Activated effector memory CD4-positive, alpha-beta T cell treated with Interleukin-2 at 50 U/mL for 16 hours (primary cell): ENCODE data around the gene SDR39U1.

Experiments
- DNase-seq: peaks from one replicate; pipeline ENCODE4 v3.0.0-alpha.2; 2020

The SDR39U1 gene

GRCh38 chr14:24428628-24429394 is 13.8 kb downstream of the SDR39U1 start:
- no peak for DNase-seq

- no peak for DNase-seq
Measured at GRCh38 chr14:24427537-24428508, 14.8 kb downstream of the SDR39U1 start.

- no peak for DNase-seq
Measured at GRCh38 chr14:24426912-24427536, 15.6 kb downstream of the SDR39U1 start.

- no peak for DNase-seq
Measured at GRCh38 chr14:24426150-24426911, 16.2 kb downstream of the SDR39U1 start.

DNA sequence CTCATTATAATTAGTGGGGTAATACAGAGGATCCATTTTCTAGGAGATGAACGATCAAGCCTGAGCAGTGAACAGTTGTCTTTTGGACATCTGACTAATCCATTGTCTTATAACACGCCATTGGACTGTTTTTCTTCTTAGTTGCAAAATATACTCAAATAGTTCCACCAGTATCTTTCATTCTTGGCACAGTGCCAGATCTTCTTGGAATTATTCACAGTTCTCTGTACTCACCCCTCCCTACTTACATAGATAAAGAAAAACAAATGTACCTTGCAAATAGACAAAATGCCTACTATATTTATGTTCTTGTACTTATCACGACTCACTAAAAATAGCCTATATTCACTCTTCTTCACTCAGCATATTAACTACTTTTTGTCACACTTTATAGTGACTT is 16.9 kb downstream of the SDR39U1 start:
- DNase-seq = no peak

DNA sequence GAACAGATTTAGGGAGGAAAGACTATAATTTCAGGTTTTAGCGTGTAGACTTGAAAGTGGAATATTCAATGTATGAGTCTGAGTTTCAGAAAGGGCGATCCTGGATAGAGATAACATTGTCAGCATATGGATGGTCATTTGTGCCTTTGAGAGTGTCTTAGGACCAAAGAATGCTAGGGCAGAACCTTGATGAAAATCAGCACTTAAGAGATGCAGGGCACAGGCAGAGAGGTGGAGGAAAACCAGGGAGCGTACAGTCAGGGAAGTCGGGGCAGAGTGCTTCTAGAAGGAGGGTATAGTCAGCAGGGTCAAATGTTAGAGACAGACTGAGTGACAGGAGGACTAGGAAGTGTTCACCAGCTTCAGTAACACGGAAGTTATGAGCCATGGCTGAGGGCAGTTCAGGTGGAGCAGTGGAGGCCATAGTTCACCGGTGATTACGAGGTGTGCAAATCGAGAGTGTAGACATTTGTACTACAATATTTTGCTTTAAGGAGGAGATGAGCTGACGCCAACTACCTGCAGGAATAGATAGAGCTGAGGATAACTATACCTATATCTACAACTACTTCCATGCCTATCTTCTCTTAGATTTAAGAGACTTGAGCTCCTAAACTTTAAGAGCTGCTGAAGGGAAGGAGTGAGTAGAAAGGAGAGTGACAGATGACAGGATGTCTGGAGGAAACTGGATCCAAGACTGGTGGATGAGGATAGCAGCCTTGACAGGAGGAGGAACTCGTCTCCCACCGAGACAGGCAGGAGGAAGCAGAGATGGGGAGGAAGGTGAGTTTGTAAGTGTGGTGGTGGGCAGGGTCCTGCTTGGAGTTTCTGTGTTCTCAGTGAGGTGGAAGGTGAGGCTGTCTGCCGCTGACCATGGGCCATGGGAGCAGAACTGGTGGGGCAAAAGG is 19.6 kb downstream of the SDR39U1 start:
- no peak for DNase-seq

GRCh38 chr14:24422261-24422660 is 20.3 kb downstream of the SDR39U1 start:
- no peak for DNase-seq

DNA sequence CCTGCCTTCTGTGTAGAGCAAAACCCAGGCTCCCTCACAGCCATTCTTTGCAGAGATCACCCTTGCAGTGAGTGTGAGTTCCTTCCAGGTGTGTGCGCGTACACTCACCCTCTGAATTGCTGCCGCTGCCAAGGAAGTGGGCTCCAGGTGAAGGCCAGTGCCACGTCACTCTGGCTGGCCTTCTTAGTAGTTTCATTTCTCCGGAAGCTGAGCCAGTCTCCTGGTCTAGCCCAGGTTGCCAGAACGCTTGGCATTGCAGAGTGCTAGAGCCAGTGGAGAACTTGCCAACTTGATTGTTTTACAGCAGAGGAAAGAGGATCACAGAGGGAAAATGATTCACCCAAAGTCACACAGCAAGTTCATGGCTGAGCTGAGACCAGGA is 24.1 kb downstream of the SDR39U1 start:
- DNase-seq = no peak

DNA sequence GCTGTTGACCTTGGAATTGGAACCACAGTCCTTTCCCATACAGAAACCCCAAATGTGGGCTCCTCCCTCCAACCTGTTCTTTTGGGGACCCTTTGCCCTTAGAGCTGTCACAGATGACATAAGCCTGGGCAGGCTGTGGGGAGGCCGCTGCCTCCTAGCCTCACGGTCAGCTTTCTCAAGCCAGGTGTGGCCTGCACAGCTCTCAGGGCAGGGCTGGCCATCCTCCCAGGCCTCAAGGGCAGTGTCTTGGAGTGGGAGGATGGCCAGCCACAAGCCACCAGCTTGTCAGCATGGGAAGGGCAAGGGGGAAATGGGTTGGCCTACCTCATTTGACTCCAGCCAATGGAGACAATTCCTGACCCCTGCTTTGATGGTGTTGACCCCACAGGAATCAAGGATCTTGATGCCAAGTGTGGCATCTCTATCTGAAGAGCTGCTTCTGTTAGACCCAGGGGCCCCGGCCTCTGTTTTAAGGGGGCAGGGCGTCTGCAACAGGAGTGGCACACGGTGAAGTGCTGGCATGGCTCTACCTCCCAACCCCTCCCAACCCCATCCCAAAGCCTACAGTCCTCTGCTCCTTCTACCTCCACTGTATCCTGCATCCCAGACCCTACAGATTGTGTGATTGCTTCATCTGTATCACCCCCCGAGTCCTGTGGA is 24.6 kb downstream of the SDR39U1 start:
- DNase-seq = no peak

DNA sequence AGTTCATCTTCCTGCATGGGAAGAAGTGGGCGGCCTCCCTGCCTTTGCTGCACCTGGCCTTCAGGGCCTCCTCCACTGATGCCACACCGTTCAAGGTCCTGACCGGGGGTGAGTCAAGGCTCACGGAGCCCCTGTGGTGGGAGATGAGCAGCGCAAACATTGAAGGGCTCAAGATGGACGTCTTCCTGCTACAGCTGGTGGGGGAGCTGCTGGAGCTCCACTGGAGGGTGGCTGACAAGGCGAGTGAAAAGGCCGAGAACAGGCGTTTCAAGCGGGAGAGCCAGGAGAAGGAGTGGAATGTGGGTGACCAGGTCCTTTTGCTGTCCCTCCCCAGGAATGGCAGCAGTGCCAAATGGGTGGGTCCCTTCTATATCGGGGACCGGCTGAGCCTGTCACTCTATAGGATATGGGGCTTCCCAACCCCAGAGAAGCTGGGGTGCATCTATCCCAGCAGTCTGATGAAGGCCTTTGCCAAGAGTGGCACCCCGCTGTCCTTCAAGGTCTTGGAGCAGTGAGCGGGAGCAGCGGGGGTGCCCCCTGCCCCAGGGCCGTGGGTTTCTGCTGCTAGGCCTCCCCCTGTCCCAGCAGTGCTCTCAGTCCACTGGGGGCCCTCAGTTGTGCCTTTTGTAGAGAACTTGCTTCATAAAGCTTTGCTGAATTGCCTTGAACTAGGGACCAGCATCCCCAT is 25.5 kb downstream of the SDR39U1 start:
- no peak for DNase-seq

- DNase-seq = no peak
Measured at GRCh38 chr14:24416254-24416931, 26.2 kb downstream of the SDR39U1 start.

GRCh38 chr14:24415421-24416253 is 26.9 kb downstream of the SDR39U1 start:
- no peak for DNase-seq

DNA sequence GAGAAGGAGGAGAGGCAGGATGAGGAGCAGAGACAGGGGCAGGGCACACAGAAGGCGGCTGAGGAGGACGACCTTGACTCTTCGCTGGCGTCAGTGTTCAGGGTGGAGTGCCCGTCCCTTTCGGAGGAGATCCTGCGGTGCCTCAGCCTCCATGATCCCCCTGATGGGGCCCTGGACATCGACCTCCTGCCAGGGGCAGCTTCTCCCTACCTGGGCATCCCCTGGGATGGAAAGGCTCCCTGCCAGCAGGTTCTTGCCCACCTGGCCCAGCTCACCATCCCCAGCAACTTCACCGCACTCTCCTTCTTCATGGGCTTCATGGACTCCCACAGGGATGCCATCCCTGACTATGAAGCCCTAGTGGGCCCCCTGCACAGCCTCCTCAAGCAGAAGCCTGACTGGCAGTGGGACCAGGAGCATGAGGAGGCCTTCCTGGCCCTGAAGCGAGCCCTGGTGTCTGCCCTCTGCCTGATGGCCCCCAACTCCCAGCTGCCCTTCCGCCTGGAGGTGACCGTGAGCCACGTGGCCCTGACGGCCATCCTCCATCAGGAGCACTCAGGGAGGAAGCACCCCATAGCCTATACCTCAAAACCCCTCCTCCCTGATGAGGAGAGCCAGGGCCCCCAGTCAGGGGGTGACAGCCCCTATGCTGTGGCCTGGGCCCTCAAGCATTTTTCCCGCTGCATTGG is 27.7 kb downstream of the SDR39U1 start:
- no peak for DNase-seq

- no peak for DNase-seq
Measured at GRCh38 chr14:24414077-24414476, 28.5 kb downstream of the SDR39U1 start.

DNA sequence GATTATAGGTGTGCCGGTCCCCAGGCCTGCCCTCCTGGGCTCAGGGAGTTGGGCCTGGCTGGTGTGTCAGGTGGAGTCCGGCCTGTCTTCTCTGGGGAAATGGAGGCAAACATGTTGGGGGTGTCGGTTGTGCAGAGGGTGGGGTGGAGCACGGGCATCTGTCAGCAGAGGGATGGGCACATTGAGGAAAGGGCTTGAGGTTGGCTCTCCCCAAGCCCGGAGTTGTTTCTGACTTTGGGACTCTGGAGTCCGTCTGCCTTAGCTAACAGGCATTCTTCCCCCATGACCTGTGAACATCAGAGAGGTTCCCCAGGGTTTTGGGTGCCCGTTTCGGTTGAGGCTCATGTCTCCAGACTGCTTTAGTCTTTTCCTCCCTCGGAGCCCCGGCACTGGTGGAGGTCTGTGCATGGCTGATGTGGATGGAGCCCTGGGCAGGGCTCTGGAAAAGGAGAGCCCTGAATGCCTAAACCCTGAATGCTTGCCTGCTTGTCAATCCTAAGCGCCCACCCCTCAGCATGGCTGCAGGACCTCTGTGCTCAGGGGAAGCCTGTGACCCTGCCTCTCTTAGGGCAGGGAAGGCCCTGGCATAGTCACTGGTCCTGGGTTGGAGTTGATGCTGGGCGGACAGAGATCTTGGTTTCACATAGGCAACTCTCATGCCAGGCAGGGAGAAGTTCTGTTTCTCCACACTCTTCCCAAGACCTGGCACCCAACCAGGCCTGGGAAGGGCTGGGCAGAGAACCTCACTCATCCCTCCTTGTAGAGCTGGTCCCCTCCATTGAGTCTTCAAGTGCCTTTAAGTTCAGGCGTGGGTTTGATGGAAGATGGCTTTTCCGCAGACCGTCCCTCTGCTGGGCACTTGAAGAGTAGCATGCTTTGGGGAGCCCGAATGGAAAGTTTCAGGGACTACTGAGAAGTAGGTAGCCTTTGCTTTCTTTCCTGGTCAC is 30.9 kb downstream of the SDR39U1 start:
- DNase-seq = no peak

- DNase-seq = no peak
Measured at GRCh38 chr14:24409956-24410355, 32.6 kb downstream of the SDR39U1 start.

- DNase-seq = no peak
Measured at GRCh38 chr14:24409192-24409591, 33.4 kb downstream of the SDR39U1 start.
